Neural progenitor cell (in vitro differentiated cells): ENCODE measurements around the gene SLC7A5. TPM values are rescaled to one million over a fixed set of nuclear protein-coding genes. Genes with fewer than 3 reads are reported as not detected.

Source experiments
- DNase-seq: peaks from one replicate; pipeline ENCODE4 v3.0.0-alpha.2; 2016; ENCODE audit warnings: low spot score
- H2AFZ ChIP-seq: fragments of 200-600 bp; sonication (generic); replicated peaks from 2 replicates; pipeline ENCODE4 v1.6.1; 2016; ENCODE audit warnings: antibody characterized with exemption
- H3F3A ChIP-seq: fragments of 200-600 bp; sonication (generic); 2 replicates; pipeline ENCODE4 v1.6.1; 2016; ENCODE audit warnings: antibody characterized with exemption, low read depth
- H3K27ac ChIP-seq: fragments of 200-600 bp; sonication (generic); 2 replicates; pipeline ENCODE4 v1.5.1; 2016; ENCODE audit warnings: mild to moderate bottlenecking
- H3K27me3 ChIP-seq: fragments of 200-600 bp; sonication (generic); 2 replicates; pipeline ENCODE4 v1.6.1; 2016; ENCODE audit warnings: mild to moderate bottlenecking, moderate library complexity
- H3K36me3 ChIP-seq: fragments of 200-600 bp; sonication (generic); 2 replicates; pipeline ENCODE4 v1.5.1; 2016
- H3K4me1 ChIP-seq: fragments of 200-600 bp; sonication (generic); 2 replicates; pipeline ENCODE4 v1.6.1; 2016; ENCODE audit warnings: mixed run types
- H3K4me2 ChIP-seq: fragments of 200-600 bp; sonication (generic); 2 replicates; pipeline ENCODE4 v1.6.1; 2016
- H3K4me3 ChIP-seq: fragments of 200-600 bp; sonication (generic); 2 replicates; pipeline ENCODE4 v1.5.1; 2016
- H3K79me2 ChIP-seq: fragments of 200-600 bp; sonication (generic); 2 replicates; pipeline ENCODE4 v1.6.1; 2016; ENCODE audit warnings: low read depth
- H3K9ac ChIP-seq: fragments of 200-600 bp; sonication (generic); 2 replicates; pipeline ENCODE4 v1.6.1; 2016
- H3K9me3 ChIP-seq: fragments of 200-600 bp; sonication (generic); 2 replicates; pipeline ENCODE4 v1.5.1; 2016; ENCODE audit warnings: low read depth
- H4K20me1 ChIP-seq: fragments of 200-600 bp; sonication (generic); 2 replicates; pipeline ENCODE4 v1.6.1; 2016; ENCODE audit warnings: low read depth
- H3K27ac Mint-ChIP-seq: 3 replicates; pipeline ENCODE4 v1.8.0; 2021; ENCODE audit warnings: mixed read lengths
- H3K27me3 Mint-ChIP-seq: 2 replicates; pipeline ENCODE4 v1.8.0; 2022; ENCODE audit warnings: low read depth, mild to moderate bottlenecking, inconsistent platforms, moderate library complexity, mixed read lengths; ENCODE audit not compliant: insufficient read depth
- H3K36me3 Mint-ChIP-seq: 3 replicates; pipeline ENCODE4 v1.8.0; 2021; ENCODE audit warnings: mixed read lengths
- H3K4me1 Mint-ChIP-seq: 3 replicates; pipeline ENCODE4 v1.8.0; 2021; ENCODE audit warnings: mixed read lengths
- H3K4me3 Mint-ChIP-seq: 3 replicates; pipeline ENCODE4 v1.8.0; 2021; ENCODE audit warnings: mild to moderate bottlenecking, moderate library complexity, mixed read lengths
- H3K9me3 Mint-ChIP-seq: 3 replicates; pipeline ENCODE4 v1.8.0; 2020; ENCODE audit warnings: mixed read lengths
- EZH2 ChIP-seq: fragments of 200-600 bp; sonication (generic); IDR thresholded peaks from 2 replicates; pipeline ENCODE4 v1.6.1; 2017; ENCODE audit warnings: antibody characterized with exemption, mild to moderate bottlenecking, moderate library complexity
- EZH2phosphoT487 ChIP-seq: fragments of 200-600 bp; sonication (generic); IDR thresholded peaks from 2 replicates; pipeline ENCODE4 v1.6.1; 2017; ENCODE audit warnings: antibody characterized with exemption
- total RNA-seq: library from RNA; depleted of rRNA; stranded (reverse); fragments of >200 nt; gene quantifications from 2 replicates; pipeline ENCODE4 v1.2.3, GENCODE V29; 2015; ENCODE audit warnings: low replicate concordance
- TF ChIP-seq, protein P1 (sequence below): fragments of 200-600 bp; sonication (generic); IDR thresholded peaks from 2 replicates; pipeline ENCODE4 v1.5.1; 2017; ENCODE audit warnings: antibody characterized with exemption, mild to moderate bottlenecking

The SLC7A5 gene
- total RNA-seq, 1 donor from 2014 or later: 2.8 TPM

DNA sequence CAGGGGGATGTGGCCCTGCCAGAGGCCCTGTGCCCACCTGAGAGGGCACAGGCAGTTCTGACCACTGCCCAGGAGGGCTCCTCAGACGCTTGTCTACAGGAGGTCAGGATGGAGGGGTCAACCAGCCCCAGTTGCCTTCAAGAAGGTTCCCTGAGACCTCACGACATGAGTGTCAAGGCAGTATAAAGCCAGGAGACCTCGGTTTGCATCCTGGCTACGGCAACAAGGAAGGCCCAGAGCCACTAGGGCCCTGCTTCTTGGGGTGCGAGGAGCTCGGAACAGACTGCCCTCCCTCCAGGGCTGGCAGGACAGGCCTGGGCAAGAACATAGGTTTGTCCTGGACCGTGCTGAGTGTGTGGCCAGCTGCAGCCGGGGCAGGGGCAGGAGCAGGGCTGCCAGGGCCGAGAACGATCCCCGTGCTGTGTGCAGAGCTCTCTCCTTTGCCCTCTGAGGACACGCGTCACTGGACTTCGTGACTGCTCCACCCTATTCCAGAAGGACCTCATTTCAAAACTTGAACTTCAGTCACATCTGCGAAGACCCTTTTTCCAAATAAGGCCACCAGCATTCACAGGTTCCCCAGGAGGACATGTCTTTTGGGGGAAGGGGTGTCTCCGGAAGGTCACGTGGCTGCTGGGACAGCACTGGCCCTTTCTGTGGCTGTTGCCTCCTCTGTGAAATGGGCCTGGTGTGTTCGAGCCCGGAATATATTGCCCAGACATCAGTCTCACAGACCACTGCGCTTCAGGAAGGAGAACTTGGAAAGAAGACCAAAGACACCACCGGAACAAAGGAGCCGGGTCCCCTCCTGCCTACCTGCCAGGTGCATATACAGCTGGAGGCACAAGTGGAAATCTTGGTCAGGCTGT is 27.7 kb downstream of the SLC7A5 start:
- no peaks in the 10 kb centered on the region for H3K27me3 Mint-ChIP-seq
- Histone ChIP-seq H3K4me3 (no peak overlapping the region), H3K36me3 (no peaks in the 10 kb centered on the region), H3K27me3 (no peaks in the 10 kb centered on the region), H3K9ac (no peak overlapping the region), H3F3A (no peaks in the 10 kb centered on the region), H4K20me1 (peaks cover 3% of the 10 kb centered on the region), H3K4me2 (no peak overlapping the region), H3K9me3 (no peaks in the 10 kb centered on the region), H2AFZ (no peak overlapping the region), H3K27ac (no peak overlapping the region), H3K4me1 (peaks cover 10% of the 10 kb centered on the region), H3K79me2 (no peaks in the 10 kb centered on the region)
- H3K27ac Mint-ChIP-seq: no peak overlapping the region
- H3K4me1 Mint-ChIP-seq: peaks cover 10% of the 10 kb centered on the region
- no peaks in the 10 kb centered on the region for H3K36me3 Mint-ChIP-seq
- H3K4me3 Mint-ChIP-seq: no peak overlapping the region
- no peaks in the 10 kb centered on the region for H3K9me3 Mint-ChIP-seq
- DNase-seq: no peak
- TF ChIP-seq EZH2phosphoT487 (no peak), EZH2 (no peak)
- TF ChIP-seq, protein P1, sequence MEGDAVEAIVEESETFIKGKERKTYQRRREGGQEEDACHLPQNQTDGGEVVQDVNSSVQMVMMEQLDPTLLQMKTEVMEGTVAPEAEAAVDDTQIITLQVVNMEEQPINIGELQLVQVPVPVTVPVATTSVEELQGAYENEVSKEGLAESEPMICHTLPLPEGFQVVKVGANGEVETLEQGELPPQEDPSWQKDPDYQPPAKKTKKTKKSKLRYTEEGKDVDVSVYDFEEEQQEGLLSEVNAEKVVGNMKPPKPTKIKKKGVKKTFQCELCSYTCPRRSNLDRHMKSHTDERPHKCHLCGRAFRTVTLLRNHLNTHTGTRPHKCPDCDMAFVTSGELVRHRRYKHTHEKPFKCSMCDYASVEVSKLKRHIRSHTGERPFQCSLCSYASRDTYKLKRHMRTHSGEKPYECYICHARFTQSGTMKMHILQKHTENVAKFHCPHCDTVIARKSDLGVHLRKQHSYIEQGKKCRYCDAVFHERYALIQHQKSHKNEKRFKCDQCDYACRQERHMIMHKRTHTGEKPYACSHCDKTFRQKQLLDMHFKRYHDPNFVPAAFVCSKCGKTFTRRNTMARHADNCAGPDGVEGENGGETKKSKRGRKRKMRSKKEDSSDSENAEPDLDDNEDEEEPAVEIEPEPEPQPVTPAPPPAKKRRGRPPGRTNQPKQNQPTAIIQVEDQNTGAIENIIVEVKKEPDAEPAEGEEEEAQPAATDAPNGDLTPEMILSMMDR: no peak

DNA sequence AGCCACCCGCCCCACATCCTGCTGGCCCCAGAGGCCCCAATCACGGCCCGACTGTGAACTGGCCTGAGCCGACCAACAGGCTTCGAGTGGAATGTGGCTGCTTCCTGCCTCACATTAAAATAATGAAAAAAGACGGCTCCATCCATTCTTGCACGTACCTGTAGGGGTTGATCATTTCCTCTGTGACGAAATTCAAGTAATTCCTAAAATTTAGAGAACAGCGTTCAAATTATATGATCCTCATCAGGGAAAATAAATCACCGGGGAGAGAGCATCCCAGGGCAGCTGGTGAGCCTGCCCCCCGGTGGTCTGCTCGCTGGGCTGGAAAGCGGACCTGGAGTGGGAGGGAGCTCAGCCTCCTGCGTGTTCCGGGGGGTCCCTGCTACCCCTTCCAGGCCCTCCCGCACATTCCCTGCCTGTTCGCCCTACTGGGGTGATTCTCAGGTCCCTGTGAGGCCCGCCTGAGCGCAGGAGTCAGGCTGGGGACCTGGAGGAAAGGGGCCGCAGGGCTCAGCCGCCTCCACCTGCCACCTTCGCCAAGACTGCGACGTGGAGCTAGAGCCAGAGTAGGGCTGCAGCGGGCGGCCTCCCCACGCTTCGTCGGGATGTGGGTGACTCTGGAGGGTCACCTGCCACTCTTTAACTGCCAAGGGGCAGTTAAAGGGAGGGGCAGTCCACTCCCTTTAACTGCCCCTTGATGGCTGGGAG is 28.9 kb downstream of the SLC7A5 start:
- no peak overlapping the region for H2AFZ ChIP-seq
- Mint-ChIP-seq H3K9me3 (no peaks in the 10 kb centered on the region), H3K4me3 (no peak overlapping the region), H3K27ac (no peak overlapping the region), H3K4me1 (peaks cover 12% of the 10 kb centered on the region), H3K27me3 (no peaks in the 10 kb centered on the region), H3K36me3 (no peaks in the 10 kb centered on the region)
- H3K4me3 ChIP-seq: no peak overlapping the region
- peaks cover 3% of the 10 kb centered on the region for H4K20me1 ChIP-seq
- no peak for DNase-seq
- H3K79me2 ChIP-seq: no peaks in the 10 kb centered on the region
- TF ChIP-seq EZH2phosphoT487 (no peak), EZH2 (no peak)
- TF ChIP-seq, protein P1: no peak
- H3K9ac ChIP-seq: no peak overlapping the region
- H3K27me3 ChIP-seq: no peaks in the 10 kb centered on the region
- H3F3A ChIP-seq: no peaks in the 10 kb centered on the region
- no peak overlapping the region for H3K4me2 ChIP-seq
- no peaks in the 10 kb centered on the region for H3K9me3 ChIP-seq
- H3K4me1 ChIP-seq: peaks cover 10% of the 10 kb centered on the region
- no peak overlapping the region for H3K27ac ChIP-seq
- H3K36me3 ChIP-seq: no peaks in the 10 kb centered on the region

DNA sequence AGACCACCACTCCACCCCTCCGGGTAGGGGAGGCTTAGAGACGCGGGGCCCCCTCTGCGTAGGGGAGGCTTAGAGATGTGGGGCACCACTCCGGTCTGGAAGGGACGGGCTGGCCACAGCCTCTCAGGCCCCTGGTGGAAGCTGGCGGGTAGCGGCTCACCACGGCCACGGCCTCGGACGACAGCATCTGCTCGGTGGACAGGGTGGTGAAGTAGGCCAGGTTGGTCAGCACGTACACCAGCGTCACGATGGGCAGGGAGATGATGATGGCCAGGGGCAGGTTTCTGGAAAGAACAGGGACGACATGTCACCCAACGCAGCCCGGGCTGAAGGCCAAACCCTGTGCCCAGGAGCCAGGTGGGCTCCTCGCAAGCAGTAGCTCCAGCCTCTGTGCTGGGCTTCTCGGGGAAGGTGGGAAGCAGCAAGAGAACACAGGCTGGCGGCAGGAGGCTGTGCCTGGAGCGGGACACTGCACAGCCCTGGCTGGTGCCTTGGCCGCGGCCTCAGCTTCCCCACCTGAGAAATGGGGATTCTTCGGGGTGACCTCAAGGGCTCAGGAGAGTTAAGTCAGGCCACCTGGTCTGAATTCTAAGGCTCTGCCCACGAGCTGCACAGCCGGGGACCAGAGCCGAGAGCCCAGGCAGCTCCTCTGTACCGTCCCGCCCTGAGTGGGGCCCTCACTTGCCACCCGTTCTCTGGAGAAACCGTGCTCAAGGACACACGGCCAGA is 29.6 kb downstream of the SLC7A5 start:
- DNase-seq: no peak
- no peak overlapping the region for H2AFZ ChIP-seq
- H3K4me3 ChIP-seq: no peak overlapping the region
- H3K4me1 Mint-ChIP-seq: peaks cover 12% of the 10 kb centered on the region
- peak overlapping the region; percentile 18 for H3K4me2 ChIP-seq
- H3K9me3 ChIP-seq: no peaks in the 10 kb centered on the region
- no peak overlapping the region for H3K27ac ChIP-seq
- no peaks in the 10 kb centered on the region for H3K36me3 Mint-ChIP-seq
- no peaks in the 10 kb centered on the region for H3K27me3 Mint-ChIP-seq
- no peak overlapping the region for H3K9ac ChIP-seq
- TF ChIP-seq, protein P1: no peak
- TF ChIP-seq EZH2phosphoT487 (no peak), EZH2 (no peak)
- no peaks in the 10 kb centered on the region for H3K79me2 ChIP-seq
- no peaks in the 10 kb centered on the region for H3F3A ChIP-seq
- H3K4me3 Mint-ChIP-seq: no peak overlapping the region
- H4K20me1 ChIP-seq: peaks cover 3% of the 10 kb centered on the region
- H3K4me1 ChIP-seq: peaks cover 10% of the 10 kb centered on the region
- no peaks in the 10 kb centered on the region for H3K27me3 ChIP-seq
- H3K9me3 Mint-ChIP-seq: no peaks in the 10 kb centered on the region
- no peaks in the 10 kb centered on the region for H3K36me3 ChIP-seq
- H3K27ac Mint-ChIP-seq: peak overlapping the region; percentile 74
